HepG2 (cell line): ENCODE measurements around the gene CCT5. TPM values are rescaled to one million over a fixed set of nuclear protein-coding genes. Genes with fewer than 3 reads are reported as not detected.
A peak's percentile ranks its signal among the peaks of the same experiment; 100 is the strongest.

ENCODE experiments used
- ARNT ChIP-seq: fragments of 450-650 bp; IDR thresholded peaks from 2 replicates; pipeline ENCODE4 v1.6.1; 2017
- PAXIP1 ChIP-seq: sonication (generic); formaldehyde crosslinking; conservative IDR thresholded peaks from 2 replicates; pipeline ENCODE4 v1.4.0; 2020; ENCODE audit warnings: mild to moderate bottlenecking, missing genetic modification reagents, moderate library complexity
- RFXAP ChIP-seq: sonication (generic); formaldehyde crosslinking; IDR thresholded peaks from 2 replicates; pipeline ENCODE4 v1.4.0; 2020; ENCODE audit warnings: missing genetic modification reagents, borderline replicate concordance
- YEATS4 ChIP-seq: sonication (generic); formaldehyde crosslinking; IDR thresholded peaks from 2 replicates; pipeline ENCODE4 v1.4.0; 2020; ENCODE audit warnings: missing genetic modification reagents, borderline replicate concordance
- ZNF232 ChIP-seq: sonication (generic); formaldehyde crosslinking; IDR thresholded peaks from 2 replicates; pipeline ENCODE4 v1.4.0; 2020; ENCODE audit warnings: missing genetic modification reagents, borderline replicate concordance
- ZNF407 ChIP-seq: sonication (generic); formaldehyde crosslinking; IDR thresholded peaks from one replicate; pipeline ENCODE4 v1.5.1; 2020; ENCODE audit warnings: mild to moderate bottlenecking, missing genetic modification reagents; ENCODE audit errors: not compliant biosample characterization
- ZNF446 ChIP-seq: sonication (generic); formaldehyde crosslinking; IDR thresholded peaks from 2 replicates; pipeline ENCODE4 v1.5.0; 2020; ENCODE audit warnings: mild to moderate bottlenecking, missing genetic modification reagents
- ZNF609 ChIP-seq: sonication (generic); formaldehyde crosslinking; IDR thresholded peaks from 2 replicates; pipeline ENCODE4 v1.4.0; 2020; ENCODE audit warnings: mild to moderate bottlenecking, missing genetic modification reagents, borderline replicate concordance
- polyA plus RNA-seq, 8 experiments: library from polyadenylated mRNA; depleted of rRNA in 3 of 8; stranded (reverse) in 7 of 8; unstranded in 1 of 8; fragments of >200 nt; fragmentation: Illumina TruSeq in 4 of 8; extraction: Trizol in 4 of 8; gene quantifications; 2 replicates each; pipeline versions ENCODE4 v1.2.1 to v1.2.3, GENCODE V29; 2011 to 2016; ENCODE audit warnings: low read depth in 4 of 8, missing spikeins in 1 of 8, mixed read lengths in 1 of 8; ENCODE audit not compliant: insufficient read depth in 1 of 8
- total RNA-seq, 5 experiments: library from RNA; depleted of rRNA; stranded (reverse); fragments of >200 nt; fragmentation: Illumina TruSeq; extraction: Trizol; gene quantifications; 2 replicates each; pipeline ENCODE4 v1.2.3, GENCODE V29; 2016; ENCODE audit warnings: low read depth in 1 of 5
- TF ChIP-seq, protein P1 (sequence below): sonication (generic); formaldehyde crosslinking; IDR thresholded peaks from 2 replicates; pipeline ENCODE4 v1.4.0; 2020; ENCODE audit warnings: low read depth, mild to moderate bottlenecking, missing genetic modification reagents

CCT5 gene
- total and polyA plus RNA-seq, 2 of the 13 experiments (the other 11 are each of a cell fraction or from before 2014, with no cell fraction given) = 319 to 708 TPM

DNA sequence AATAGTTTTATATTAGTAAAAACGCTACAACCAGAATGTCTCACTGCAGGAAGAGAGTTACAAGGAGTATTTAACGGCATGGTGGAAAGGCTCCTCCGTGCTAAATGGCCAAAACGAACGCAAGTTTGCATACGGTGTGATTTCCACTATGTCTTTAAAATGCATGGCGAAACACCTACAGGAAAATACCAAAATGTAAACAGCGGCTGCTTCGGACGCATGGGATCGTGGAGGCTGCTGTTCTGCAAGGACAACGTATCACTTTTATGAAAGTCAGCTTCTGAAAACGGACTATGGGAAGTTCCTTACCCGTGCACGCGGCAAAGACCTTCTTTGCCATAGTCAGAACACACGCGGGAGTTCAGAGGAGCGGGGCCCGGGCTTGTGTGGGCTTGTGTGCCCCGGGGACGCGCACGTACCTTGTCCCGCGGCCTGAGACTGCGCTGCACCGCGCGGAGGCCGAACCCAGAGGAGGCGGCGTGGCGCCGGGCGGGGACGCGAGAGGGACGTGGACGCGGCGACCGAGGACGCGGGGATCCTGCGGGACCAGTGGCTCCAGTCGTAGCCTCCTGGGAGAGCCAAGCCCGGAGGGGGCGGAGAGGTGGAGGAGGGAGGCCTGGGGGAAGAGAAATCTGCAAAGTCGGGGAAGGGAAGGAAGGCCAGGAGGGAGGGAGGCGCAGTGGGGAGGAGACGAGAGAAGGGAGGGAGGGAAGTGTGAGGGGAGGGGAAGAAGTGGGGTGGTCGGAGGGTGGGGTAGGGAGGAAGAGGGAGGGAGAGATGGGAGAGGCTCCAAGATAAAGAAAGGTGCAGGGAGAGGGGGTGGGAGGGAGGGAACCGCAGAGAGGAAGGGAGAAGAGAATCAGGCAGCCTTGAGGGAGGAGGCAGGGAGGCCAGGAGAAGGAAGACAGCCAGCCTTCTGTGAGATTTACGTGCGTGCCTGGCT lies 57.4 kb downstream of the CCT5 start, which contains the start of gene CMBL (continued):
- TF ChIP-seq ZNF609 (CRISPR knock-in tag) (no peak), RFXAP (peak; percentile 54; the same call in 1 of the 2 replicates), ZNF232 (no peak), ZNF407 (CRISPR knock-in tag) (no peak), YEATS4 (CRISPR knock-in tag) (peak; percentile 63; the same call in 1 of the 2 replicates), ZNF446 (CRISPR knock-in tag) (no peak), ARNT (no peak), PAXIP1 (CRISPR knock-in tag) (no peak)
- TF ChIP-seq, protein P1, sequence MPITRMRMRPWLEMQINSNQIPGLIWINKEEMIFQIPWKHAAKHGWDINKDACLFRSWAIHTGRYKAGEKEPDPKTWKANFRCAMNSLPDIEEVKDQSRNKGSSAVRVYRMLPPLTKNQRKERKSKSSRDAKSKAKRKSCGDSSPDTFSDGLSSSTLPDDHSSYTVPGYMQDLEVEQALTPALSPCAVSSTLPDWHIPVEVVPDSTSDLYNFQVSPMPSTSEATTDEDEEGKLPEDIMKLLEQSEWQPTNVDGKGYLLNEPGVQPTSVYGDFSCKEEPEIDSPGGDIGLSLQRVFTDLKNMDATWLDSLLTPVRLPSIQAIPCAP (CRISPR knock-in tag) = no peak
